ENCODE results near the gene TMEM203. TPM values are rescaled to one million over a fixed set of nuclear protein-coding genes. Genes with fewer than 3 reads are reported as not detected.

Gene TMEM203
- polyA plus RNA-seq, 1 donor from 2014 or later: 61.1 TPM

DNA sequence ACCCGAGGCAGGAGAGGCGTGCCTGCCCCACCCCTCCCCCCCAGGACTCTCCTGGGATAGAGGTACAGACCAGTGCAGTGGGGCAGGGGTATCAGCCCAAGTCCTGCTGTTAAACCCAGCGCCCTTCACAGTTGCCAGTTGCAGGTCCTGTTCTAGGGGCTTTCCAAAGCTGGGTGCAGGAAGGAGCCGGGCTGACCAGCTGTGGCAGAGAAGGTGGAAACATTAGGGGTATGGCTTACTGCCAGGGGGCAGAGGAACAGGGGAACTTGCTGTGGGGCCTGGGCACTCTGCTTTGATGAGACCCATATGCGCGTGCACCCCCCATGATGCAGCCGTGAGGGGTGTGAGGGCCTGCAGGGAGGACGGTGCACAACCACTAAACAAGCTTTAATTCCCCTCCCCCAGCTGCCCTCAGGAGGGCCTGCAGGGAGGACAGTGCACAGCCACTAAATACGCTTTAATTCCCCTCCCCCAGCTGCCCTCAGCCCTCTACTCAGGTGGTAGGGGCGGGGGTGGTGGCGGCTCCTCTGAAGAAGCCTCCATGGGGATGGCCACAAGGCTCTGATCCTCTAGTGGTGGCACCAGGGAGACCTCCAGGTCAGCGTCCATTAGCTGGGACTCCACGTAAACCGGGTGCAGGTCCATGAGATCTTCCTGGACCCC is 34.8 kb downstream of the TMEM203 start:
- peaks cover 28% of the 10 kb centered on the region for H3K27me3 ChIP-seq (ENCODE audit: insufficient read depth, low read depth, low read length)
- H3K27ac ChIP-seq (ENCODE audit: low read length): no peak overlapping the region
- no peak overlapping the region for H3K4me2 ChIP-seq (ENCODE audit: low read length)
- no peaks in the 10 kb centered on the region for H3K36me3 ChIP-seq (ENCODE audit: insufficient read depth, low read length)
- H3K4me3 ChIP-seq (ENCODE audit: low read length): peak overlapping the region; percentile 78
- H3K9me3 ChIP-seq (ENCODE audit: low read length): no peaks in the 10 kb centered on the region
- TF ChIP-seq TAF1 (IDR thresholded peaks at IDR 0.05; ENCODE audit: low read depth): no peak
- TF ChIP-seq, protein P1, sequence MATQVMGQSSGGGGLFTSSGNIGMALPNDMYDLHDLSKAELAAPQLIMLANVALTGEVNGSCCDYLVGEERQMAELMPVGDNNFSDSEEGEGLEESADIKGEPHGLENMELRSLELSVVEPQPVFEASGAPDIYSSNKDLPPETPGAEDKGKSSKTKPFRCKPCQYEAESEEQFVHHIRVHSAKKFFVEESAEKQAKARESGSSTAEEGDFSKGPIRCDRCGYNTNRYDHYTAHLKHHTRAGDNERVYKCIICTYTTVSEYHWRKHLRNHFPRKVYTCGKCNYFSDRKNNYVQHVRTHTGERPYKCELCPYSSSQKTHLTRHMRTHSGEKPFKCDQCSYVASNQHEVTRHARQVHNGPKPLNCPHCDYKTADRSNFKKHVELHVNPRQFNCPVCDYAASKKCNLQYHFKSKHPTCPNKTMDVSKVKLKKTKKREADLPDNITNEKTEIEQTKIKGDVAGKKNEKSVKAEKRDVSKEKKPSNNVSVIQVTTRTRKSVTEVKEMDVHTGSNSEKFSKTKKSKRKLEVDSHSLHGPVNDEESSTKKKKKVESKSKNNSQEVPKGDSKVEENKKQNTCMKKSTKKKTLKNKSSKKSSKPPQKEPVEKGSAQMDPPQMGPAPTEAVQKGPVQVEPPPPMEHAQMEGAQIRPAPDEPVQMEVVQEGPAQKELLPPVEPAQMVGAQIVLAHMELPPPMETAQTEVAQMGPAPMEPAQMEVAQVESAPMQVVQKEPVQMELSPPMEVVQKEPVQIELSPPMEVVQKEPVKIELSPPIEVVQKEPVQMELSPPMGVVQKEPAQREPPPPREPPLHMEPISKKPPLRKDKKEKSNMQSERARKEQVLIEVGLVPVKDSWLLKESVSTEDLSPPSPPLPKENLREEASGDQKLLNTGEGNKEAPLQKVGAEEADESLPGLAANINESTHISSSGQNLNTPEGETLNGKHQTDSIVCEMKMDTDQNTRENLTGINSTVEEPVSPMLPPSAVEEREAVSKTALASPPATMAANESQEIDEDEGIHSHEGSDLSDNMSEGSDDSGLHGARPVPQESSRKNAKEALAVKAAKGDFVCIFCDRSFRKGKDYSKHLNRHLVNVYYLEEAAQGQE (IDR thresholded peaks at IDR 0.05; ENCODE audit: borderline replicate concordance): no peak
- TF ChIP-seq, protein P2, sequence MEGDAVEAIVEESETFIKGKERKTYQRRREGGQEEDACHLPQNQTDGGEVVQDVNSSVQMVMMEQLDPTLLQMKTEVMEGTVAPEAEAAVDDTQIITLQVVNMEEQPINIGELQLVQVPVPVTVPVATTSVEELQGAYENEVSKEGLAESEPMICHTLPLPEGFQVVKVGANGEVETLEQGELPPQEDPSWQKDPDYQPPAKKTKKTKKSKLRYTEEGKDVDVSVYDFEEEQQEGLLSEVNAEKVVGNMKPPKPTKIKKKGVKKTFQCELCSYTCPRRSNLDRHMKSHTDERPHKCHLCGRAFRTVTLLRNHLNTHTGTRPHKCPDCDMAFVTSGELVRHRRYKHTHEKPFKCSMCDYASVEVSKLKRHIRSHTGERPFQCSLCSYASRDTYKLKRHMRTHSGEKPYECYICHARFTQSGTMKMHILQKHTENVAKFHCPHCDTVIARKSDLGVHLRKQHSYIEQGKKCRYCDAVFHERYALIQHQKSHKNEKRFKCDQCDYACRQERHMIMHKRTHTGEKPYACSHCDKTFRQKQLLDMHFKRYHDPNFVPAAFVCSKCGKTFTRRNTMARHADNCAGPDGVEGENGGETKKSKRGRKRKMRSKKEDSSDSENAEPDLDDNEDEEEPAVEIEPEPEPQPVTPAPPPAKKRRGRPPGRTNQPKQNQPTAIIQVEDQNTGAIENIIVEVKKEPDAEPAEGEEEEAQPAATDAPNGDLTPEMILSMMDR (IDR thresholded peaks at IDR 0.05; ENCODE audit: poor library complexity, severe bottlenecking): no peak
- no peak for TF ChIP-seq SMC3 (conservative IDR thresholded peaks at IDR 0.05; ENCODE audit: poor library complexity)
- no peak for TF ChIP-seq MXI1 (conservative IDR thresholded peaks at IDR 0.05; ENCODE audit: poor library complexity, severe bottlenecking)
- TF ChIP-seq EZH2 (IDR thresholded peaks at IDR 0.05; ENCODE audit: borderline replicate concordance, insufficient read depth, low read length, poor library complexity, severe bottlenecking): no peak
- TF ChIP-seq EP300 (conservative IDR thresholded peaks at IDR 0.05; ENCODE audit: poor library complexity, severe bottlenecking): no peak
- no peak for TF ChIP-seq POLR2AphosphoS5 (IDR thresholded peaks at IDR 0.05)
- no peak for TF ChIP-seq RAD21 (conservative IDR thresholded peaks at IDR 0.05)
- no peak overlapping the region for H2AFZ ChIP-seq (ENCODE audit: low read depth, low read length)
- no peaks in the 10 kb centered on the region for H4K20me1 ChIP-seq (ENCODE audit: insufficient read depth)
- peak overlapping the region; percentile 82 for H3K9ac ChIP-seq (ENCODE audit: low read length)
- H3K9me2 ChIP-seq (ENCODE audit: insufficient read depth, low read length): no peaks in the 10 kb centered on the region
- no peaks in the 10 kb centered on the region for H3K79me2 ChIP-seq (replicated peaks; ENCODE audit: insufficient read depth, low read length)
- H3F3A ChIP-seq (ENCODE audit: insufficient read depth, low read length, poor library complexity, severe bottlenecking): no peaks in the 10 kb centered on the region

DNA sequence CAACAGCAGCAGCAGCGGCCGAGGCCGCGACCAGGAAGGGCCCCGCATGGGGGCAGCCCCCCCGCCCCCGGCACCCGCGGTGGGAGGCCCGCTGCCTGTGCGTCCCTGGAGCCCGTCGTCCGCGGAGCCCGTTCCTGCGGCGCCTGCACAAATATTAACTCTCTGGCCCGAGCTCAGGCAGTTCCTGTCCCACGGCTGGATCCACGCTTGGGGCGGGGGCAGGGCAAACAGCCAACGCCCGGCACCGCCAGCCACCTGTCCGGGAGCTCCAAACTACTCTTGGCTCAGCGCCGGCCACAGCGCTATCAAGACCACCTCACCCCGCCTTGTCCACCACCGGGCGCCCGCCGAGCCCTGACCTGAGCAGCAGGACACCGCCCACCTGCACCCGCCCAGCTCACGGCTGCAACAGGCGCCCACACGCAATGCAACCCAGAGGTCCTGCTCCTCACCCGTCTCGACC is 35.5 kb downstream of the TMEM203 start, which contains the start of gene LRRC26:
Gene LRRC26, minus strand, starts transcription at position 156 of the 463 bp plus-strand sequence. Its CDS starts 108 bp downstream, at position 48.
- Histone ChIP-seq H2AFZ (ENCODE audit: low read depth, low read length) (peak within 1 kb of the TSS; percentile 32), H3K27ac (ENCODE audit: low read length) (peak within 1 kb of the TSS; percentile 71), H3K27me3 (ENCODE audit: insufficient read depth, low read depth, low read length) (peaks cover 34% of the 10 kb centered on the region)

More for the DNA sequence above, 35.5 kb downstream of the TMEM203 start, which contains the start of gene LRRC26:
- Histone ChIP-seq H3K9me2 (ENCODE audit: insufficient read depth, low read length) (no peaks in the 10 kb centered on the region), H3K4me2 (ENCODE audit: low read length) (peak within 1 kb of the TSS; percentile 6), H4K20me1 (ENCODE audit: insufficient read depth) (no peaks in the 10 kb centered on the region), H3K36me3 (ENCODE audit: insufficient read depth, low read length) (no peaks in the 10 kb centered on the region), H3K9ac (ENCODE audit: low read length) (peak within 1 kb of the TSS; percentile 82), H3K4me3 (ENCODE audit: low read length) (peak within 1 kb of the TSS; percentile 78), H3K79me2 (replicated peaks; ENCODE audit: insufficient read depth, low read length) (no peaks in the 10 kb centered on the region), H3K9me3 (ENCODE audit: low read length) (no peaks in the 10 kb centered on the region), H3F3A (ENCODE audit: insufficient read depth, low read length, poor library complexity, severe bottlenecking) (no peaks in the 10 kb centered on the region)
- TF ChIP-seq, protein P2 (IDR thresholded peaks at IDR 0.05; ENCODE audit: poor library complexity, severe bottlenecking): no peak
- no peak for TF ChIP-seq TAF1 (IDR thresholded peaks at IDR 0.05; ENCODE audit: low read depth)
- TF ChIP-seq SMC3 (conservative IDR thresholded peaks at IDR 0.05; ENCODE audit: poor library complexity): no peak
- TF ChIP-seq POLR2AphosphoS5 (IDR thresholded peaks at IDR 0.05): no peak
- no peak for TF ChIP-seq EZH2 (IDR thresholded peaks at IDR 0.05; ENCODE audit: borderline replicate concordance, insufficient read depth, low read length, poor library complexity, severe bottlenecking)
- TF ChIP-seq RAD21 (conservative IDR thresholded peaks at IDR 0.05): no peak
- TF ChIP-seq, protein P1 (IDR thresholded peaks at IDR 0.05; ENCODE audit: borderline replicate concordance): no peak
- no peak for TF ChIP-seq EP300 (conservative IDR thresholded peaks at IDR 0.05; ENCODE audit: poor library complexity, severe bottlenecking)
- TF ChIP-seq MXI1 (conservative IDR thresholded peaks at IDR 0.05; ENCODE audit: poor library complexity, severe bottlenecking): no peak
